Measurements from ENCODE around the gene LARGE1.

LARGE1 gene

DNA sequence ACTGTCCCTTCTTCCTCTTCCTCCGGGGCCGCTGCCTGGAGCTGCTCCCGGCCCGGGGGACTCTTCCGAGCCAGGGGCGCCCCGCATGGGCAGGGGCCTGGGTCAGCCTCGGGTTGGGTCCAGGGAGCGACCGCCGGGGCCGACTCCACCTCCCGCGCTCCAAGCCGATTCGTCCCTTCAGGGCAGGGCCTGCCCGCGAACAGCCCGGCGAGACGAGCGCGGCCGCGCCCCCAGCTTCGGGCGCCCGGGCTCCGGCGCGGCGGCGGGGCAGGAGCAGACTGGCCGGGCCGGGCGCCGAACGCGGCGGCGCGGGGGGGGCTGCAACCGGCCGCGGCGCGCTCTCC is at the start of gene LARGE1:
LARGE1 (minus strand) TSS at position 280 of the 344 bp plus-strand sequence.
- DNase-seq (ENCODE audit: low spot score) = no peak

DNA sequence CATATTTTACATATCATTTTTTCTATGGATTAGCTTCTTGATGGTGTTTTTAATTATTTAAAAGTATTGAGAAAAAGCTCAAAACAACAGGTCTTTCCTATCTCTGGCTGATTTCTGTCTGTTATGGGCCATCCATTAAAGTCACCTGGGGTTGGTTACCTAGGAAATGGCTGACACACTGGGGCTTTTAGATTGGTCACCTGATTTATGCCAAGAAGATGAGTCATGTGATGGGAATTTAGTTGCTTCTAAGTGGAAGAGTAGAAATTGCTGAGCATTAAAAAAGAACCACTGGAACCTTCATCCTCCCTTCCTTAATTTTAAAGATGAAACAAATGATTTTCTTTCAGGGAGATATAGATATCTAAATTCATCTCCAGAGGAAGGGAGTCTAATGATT is 48.8 kb upstream of the LARGE1 start:
- DNase-seq (ENCODE audit: low spot score) = peak; percentile 88

DNA sequence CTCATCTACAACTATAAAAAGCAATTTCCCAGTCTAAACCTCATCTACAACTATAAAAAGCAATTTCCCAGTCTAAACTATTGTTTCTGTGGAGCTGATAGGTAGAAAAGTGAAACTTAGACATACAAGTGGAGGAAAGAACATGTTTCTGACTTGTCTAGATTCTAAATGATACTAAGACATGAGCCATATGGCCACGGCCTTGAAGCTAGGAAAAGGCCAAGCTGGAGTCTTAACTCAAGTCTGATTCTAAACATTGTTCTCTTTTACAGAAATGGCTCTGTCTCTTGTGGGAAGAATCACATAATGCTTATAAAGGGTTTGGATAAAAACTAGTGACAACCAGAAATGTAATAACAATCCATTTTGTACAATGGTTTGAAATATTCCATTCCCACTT is 43.8 kb upstream of the LARGE1 start:
- no peak for DNase-seq (ENCODE audit: low spot score)

DNA sequence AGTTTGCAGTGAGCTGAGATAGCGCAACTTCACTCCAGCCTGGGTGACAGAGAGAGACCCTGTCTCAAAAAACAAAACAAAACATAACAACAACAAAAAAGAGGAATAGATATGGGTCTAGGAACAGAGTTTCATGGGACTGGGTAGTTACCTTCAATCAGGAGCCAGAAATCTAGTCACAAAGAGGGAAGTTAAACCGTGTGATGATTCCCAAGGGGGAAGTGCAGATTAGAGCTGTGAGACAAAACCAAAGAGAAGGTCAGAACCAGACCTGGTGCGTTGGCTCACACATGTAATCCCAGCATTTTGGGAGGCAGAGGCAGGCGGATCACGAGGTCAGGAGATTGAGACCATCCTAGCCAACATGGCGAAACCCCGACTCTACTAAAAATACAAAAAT is 42.1 kb upstream of the LARGE1 start:
- no peak for DNase-seq (ENCODE audit: low spot score)

DNA sequence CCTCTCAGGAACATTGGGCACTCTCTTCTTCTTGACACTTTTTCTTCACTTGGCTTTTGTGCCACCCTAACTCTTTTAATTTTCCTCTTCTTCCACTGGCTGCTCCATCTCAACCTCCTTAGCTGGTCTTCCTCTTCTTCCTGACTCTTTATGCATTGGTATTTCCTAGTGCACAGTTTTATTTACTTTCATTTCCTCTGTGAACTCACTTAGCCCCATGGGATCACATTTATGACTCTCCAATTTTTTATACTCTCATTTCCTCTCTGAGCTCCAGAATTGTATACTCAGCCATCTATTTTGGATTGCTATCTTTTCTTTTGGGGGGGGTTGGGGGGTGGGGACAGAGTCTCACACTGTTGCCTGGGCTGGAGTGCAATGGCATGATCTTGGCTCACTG is 38.5 kb upstream of the LARGE1 start:
- peak; percentile 49 for DNase-seq (ENCODE audit: low spot score)

DNA sequence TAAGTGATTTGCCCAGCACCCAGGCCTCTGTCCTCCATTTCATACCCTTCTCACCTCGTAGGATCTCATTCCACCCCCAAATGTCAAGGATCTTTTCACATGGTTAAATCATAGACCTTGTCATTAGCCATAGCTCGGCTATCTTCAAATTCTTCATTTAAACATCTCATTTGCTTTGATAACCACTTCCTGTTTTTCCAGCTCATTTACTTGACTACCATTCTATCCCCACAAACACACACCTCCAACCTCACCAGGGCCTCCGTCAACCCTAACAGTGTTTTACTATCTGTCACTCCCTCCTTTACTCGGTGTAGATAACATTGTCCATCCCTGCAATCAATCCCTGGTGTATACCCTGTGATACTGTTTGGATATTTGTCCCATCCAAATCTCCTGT is 36.8 kb upstream of the LARGE1 start:
- no peak for DNase-seq (ENCODE audit: low spot score)

DNA sequence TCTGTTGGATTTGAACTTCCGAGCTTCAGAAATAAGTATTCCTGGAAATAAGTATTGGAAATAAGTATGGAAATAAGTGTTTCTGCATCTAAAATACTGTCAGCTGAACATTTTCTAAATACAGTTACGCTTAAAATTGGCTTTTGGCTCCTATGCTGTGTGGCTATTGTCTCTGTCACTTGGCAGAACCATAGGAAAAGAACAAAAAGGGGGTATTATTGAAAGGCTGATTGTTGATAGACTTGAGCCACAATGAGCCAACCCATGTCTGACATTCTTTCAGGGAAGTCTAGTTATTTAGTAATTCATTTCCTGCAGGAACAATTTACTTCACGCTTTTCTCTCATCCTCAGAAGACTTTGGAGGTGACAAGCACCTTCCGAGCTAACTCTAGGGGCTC is 32.5 kb upstream of the LARGE1 start:
- DNase-seq (ENCODE audit: low spot score) = no peak

DNA sequence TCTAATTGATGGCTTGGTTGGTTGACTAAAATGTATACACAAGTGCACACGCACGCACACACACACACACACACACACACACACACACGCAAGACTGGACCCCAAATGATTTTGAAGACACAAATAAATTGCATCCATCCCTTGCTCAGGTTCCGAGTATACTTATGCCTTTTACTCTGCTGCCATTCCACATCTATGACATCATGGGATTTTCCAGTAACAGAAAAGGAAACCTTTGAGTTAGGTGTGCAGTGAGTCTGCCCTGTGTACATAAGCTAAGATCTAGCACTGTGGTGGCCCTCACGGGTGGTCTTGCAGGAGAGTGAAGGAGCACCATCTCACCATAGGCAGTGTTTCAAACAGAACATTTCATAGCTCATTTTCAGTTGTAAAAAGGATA is 20.5 kb upstream of the LARGE1 start:
- no peak for DNase-seq (ENCODE audit: low spot score)

DNA sequence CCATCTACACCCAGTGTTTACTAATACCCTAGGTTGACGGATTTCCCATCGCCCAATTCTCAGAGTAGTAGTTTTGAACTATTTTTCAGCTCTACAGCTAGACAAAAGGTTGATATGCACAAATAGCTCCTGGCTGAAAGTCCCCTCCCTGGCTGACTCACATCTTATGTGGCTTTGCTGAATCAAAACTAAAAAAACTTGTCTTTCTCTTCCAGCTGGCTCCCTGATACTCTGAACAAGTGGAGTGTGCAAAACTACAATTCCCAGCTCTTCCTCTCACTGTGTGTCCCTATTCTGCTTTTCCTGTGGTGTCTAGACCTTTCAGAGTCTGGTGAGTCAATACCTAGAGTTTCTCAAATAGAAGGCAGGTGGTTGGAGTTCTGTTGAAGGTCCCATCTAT is 12.7 kb upstream of the LARGE1 start:
- DNase-seq (ENCODE audit: low spot score) = no peak

DNA sequence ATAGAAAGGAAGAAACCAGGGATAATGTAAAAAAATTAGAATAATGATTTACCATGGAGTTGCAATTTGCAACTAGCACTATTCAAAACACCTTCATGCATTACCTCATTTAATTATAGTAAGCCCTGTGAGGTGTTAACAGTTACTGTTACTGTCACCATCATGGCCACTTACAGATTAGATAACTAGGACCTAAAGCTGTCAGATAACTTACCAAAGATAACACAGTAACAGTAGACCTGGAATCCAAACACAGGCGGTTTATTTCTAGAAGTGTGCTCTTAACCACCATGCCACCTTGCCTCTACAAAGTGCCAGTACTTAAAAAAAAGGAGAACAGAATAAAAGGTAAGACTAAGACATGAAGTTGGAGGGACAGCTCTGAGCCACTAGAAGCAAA is 11.1 kb upstream of the LARGE1 start:
- no peak for DNase-seq (ENCODE audit: low spot score)

DNA sequence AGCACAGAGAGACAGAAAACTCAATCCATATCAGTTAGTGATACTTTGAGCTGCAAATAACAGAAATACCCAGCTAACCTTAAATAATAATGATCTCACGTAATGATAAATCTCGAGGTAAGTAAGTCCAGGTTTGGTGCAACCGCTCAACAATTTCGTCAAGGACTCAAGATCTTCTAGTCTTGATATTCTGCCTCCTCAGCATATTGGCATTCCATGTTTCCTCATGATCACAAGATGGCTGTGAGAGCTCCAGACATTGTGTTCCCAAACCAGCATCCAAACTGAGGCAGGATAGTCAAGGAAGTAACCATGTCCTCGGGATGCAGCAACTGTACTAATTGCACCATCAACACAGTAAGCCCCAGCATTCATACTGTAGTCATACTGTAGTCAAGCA is 7.5 kb upstream of the LARGE1 start:
- no peak for DNase-seq (ENCODE audit: low spot score)

DNA sequence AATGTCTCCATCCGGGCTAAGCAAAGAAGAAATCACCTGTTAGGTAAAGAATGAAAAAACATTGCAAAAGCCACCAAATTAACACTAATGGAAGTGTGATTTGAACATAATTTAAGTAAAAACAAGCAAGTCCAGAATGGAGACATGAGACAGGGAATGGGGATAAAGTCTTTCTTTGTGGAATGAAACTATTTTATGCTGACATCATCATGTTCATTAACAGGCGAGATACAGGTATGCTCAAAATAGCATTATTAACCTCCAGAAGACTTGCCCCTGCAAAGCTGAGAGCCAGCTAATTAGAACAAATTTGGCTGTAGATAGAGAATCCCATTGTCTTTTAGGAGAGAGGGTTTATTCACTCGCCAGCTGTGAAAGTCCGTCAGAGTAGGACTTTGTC is 4.9 kb upstream of the LARGE1 start:
- DNase-seq (ENCODE audit: low spot score) = no peak

DNA sequence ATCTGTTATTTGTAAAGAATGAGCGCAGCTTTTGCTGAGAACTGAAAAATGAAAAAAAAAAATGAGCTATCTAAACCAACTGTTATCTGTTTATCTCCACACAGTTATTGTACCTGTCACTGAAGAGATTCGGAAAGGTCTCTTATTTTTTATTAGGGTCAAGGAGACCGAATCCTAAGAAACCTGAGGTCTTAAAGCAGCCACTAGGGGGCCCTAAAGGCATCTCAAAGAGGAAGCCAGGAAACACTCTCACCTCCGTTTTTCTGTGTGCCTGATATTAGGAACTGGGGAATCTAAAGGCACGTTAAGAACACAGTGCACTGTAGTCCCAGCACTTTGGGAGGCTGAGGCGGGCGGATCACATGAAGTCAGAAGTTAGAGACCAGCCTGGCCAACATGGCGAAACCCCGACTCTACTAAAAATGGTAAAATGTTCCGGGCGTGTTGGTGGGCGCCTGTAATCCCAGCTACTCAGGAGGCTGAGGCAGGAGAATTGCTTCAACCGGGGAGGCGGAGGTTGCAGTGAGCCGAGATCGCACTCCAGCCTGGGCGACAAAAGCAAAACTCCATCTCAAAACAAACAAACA is 3.5 kb upstream of the LARGE1 start:
- DNase-seq (ENCODE audit: low spot score) = peak; percentile 84

DNA sequence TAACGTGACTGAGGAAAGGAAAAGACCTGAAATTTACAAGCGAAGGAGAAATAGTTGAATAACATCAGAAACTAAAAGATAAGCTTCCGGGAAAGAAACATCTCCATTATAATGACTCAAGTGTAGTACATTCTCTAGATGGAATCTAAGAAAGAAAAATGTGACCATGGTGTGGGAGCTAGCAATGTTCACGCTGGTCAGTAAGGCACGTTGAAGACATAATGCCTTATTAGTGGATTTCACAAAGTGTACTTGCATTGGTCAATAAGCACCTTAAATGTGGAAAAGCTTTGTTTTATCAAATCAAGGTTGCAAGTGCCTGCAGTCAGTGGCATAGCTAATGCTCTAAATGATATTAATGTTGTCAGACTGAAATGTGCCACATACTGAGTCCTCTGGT is 2.8 kb upstream of the LARGE1 start:
- no peak for DNase-seq (ENCODE audit: low spot score)

DNA sequence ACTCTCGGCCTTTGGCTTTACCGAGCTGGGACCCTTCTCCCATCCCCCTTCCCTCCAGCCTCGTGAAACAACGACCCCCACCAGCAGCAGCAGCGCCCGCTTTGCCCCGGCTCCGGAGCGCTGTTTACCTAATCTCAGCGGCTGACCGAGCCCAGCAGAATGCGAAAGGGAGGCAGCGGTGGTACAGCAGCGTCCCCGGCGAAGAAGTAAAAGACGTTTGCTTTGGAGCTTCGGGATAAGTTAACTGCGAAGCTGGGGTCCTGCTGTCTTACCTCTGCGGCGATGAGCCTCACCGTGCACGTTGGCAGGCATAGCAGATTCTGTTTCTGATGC is 2.0 kb upstream of the LARGE1 start:
- no peak for DNase-seq (ENCODE audit: low spot score)

DNA sequence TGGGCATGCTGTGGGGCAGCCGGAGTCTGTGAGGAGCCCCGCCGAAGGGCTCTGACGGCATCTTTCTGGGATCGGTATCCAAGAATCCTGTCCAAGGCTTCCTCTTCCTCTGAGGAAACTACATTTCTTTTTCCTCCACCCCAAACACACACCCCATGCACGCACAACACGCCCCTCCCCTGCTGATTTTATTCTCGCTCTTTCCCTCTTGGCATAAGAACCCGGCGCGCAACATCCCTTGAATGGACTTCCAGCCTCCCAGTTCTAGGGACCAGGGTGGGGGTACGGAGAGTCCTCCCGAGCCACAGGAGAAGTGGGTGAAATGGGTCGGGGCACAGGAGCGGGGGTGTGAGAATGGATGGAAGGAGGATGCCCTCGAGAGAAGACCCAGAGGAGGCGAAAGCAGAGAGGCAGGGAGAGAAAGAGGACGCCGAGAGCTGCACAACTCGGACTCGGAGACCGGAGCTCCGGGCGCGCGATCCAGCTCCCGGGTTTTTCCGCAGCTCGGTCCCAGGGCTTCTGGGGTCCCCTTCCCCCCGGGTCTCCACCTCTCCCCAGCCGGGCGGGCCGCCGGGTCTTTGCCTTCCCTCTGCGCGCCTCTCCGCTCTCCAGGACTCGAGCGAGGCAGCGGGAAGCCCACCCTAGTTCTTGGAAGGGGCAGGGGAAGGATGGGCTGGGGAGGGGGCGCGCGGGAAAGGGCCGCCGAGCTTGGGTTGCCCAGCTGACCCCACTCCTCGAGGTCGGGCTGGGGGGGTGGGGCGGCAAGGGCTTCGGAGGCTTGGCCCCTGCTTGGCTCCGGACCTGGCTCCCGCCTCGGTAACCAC is 1.5 kb upstream of the LARGE1 start:
- DNase-seq (ENCODE audit: low spot score) = no peak

DNA sequence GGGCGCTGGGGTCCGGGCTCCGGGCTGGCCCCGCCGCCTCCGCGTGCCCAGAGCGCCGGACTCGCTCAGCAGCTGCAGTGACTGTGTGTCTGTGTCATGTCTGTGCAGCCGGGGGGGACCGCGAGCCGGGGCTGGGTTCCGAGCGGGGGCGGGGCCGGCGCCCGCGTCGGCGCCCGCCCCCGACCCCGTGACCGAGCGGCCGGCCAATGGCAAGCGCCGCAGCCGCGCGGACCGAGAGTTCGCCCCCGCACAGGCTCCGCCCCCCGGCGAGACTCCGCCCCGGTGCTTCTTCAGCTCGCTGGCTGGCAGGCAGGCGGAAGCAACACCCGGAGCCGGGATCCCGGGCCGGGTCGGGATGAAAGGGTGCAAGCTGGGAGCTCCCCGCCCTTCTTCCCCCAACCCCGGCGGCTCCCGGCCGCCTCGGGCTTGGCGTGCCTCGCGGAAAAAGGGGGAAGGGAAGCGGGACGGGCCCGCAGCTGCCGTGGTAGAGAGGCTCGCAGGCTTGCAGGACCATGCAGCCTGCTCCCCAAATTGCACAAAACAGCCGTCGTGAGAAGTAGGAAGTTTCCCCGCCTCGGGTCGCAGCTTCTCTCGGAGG is 750 bp upstream of the LARGE1 start:
- peak; percentile 93 for DNase-seq (ENCODE audit: low spot score)

DNA sequence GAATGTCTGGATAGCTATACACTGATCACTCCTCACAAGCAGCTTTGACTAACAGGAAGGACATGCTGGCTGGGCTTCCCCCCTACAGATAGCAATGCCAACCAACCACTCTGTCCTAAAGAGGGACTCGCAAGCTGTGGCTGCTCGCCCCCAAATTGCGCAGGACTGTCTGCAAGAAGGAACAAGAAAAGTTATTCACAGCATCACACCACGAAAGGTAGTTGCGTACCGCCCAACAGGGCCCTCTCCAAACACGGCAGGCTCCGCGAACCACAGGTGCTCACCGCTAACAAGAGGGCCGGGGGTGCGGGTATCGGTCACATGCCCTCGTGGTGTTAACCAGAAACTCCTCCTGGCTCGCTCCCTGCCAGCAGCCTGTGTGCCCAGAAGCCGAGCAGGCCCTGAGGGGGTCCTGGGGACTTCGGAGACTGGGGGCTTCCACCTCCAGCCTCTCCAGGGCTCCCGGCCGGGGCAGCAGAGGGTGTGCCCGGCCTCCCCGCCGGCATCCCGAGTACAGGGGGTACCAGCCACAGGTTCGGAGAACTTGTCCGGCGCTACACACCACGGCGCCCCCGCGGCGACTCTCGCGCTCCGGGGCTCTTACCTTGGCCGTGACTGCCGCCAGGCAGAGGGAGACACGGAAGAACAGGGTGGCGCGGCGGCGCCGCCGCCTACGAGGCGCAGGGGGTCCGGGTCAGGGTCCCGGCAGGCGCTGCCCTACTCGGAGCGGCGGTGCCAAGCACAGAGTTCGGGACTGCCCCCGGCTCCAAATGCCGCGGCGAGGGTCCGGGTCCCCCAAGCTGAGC is 682 bp downstream of the LARGE1 start:
- no peak for DNase-seq (ENCODE audit: low spot score)

DNA sequence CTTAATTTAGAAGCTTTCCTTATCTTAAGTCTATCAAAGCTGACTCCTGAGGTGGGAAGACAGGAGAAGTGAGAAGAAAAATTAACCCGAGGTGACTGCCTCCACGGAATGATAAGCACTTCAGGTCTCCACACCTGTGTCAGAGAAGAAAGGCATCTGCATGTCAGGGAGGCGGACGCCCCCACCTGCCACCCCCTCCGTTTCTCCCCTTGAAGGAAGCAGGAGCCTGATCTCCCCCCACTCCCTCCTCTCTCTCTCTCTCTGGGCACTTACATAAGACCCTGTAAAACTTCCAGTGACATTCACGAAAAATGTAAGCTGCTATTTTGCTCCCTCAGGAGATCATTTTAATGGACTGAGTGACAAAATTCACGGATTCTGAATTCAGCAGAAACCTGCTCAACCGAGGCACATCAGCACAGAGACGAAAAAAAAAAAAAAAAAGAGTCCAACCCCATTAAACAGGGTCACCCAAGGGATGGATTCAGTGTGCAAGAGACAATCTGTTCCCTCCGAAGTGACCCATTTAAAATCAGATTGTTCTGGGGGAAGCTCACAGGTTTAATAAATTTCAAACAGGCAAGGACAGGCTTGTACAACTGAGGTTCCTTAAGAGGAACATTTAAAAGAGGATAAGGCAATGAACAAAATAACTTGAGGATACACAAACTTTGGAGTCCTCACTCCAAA is 1.5 kb downstream of the LARGE1 start:
- DNase-seq (ENCODE audit: low spot score) = no peak

DNA sequence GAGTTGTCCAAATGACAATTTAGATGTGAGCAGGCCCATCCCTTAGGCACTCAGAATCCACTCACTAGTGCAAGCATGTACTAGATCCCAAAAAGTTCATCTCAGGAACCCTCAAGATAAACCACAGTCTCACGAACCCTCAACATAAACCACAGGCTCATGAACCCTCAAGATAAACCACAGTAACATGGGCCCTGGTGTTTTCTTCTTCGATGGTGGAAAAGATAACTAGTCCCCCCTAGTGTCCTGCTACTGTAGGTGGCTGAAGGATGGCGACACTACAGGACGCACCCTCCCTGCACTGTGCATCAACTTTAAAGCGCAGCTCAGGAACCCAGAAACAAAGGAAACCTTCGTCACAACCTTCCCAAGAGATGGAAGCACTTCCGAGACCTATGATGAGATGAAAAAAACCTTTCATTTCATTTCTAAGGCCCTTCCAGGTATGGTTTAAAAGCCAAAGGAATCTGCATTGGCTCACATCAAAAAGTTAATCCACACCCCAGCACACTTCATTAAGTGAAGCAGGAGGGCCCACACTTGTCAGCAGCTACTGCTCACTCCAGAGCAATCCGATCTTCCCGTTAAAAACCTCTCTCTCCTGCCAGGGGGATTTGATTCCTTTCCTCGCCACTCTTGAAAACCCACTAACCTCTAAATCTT is 2.4 kb downstream of the LARGE1 start:
- no peak for DNase-seq (ENCODE audit: low spot score)

DNA sequence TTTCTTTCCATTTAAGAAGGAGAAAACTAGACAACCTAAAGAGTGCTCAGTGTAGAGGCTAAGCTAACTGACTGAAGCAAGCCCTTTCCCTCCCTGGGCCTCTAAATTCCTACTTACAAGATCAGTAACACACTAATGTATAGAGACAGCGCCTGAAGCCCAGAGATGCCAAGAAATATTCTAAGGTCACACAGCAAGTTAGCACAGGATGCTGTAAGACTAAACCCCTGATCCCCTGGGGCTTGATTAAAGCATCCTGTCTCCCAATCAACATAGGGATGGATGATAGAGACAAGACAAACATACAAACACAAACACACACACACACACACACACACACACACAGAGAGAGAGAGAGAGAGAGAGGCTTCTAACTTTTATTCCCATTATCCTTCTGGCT is 5.6 kb downstream of the LARGE1 start:
- DNase-seq (ENCODE audit: low spot score) = no peak

DNA sequence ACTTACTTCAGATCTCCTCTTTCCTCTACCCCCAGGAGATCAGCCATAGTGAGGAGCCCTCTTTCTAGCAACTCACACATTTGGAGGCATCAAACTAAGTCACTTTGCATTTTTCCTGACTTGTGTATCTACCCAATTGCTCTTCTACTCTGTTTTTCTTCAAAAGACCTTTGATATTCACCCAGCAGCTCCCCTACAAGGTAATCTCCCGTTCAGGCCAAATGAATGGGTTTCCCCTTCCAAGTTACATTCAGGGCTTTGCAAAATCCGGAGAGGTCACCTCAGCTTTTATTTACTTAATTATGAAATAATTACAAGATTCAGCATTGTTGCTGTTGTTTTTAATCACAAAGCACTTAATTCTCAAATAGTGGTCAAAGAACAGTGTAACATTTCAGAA is 6.1 kb downstream of the LARGE1 start:
- no peak for DNase-seq (ENCODE audit: low spot score)
